ENCODE measurements around the gene RADIL. TPM values are rescaled to one million over a fixed set of nuclear protein-coding genes. Genes with fewer than 3 reads are reported as not detected.

Gene RADIL
- total and polyA plus RNA-seq, 2 donors (not counting 1 experiment from before 2014, with no cell fraction given), result not detected

GRCh38 chr7:4791738-4792536 lies 91.6 kb downstream of the RADIL start:
- TF ChIP-seq CTCF (IDR thresholded peaks at IDR 0.05) (peak; percentile 79), EZH2 (IDR thresholded peaks at IDR 0.05; ENCODE audit: borderline replicate concordance, insufficient read depth, low read depth, low read length, poor library complexity, severe bottlenecking) (no peak)
- ATAC-seq (ENCODE audit: low read depth) (peak; percentile 94), DNase-seq (peak; percentile 87)
- peaks cover 2% of the 10 kb centered on the region for H3K4me1 Mint-ChIP-seq
- peak overlapping the region in 4 of 5 experiments; percentile 47 to 63 (median 61) for H3K4me3 ChIP-seq (ENCODE audit: control extremely low read depth in 1 of 5, extremely low read depth in 1 of 5, insufficient read depth in 1 of 5, low read depth in 2 of 5, low read length in 4 of 5)
- peaks cover 0 to 9% of the 10 kb centered on the region in 2 donors for H3K4me1 ChIP-seq (ENCODE audit: control insufficient read depth in 2 of 2, insufficient read depth in 2 of 2, low read length in 2 of 2)
- peak overlapping the region; percentile 93 for H3K4me2 ChIP-seq (replicated peaks; ENCODE audit: low read depth, low read length, poor library complexity, severe bottlenecking)
- H3K27me3 Mint-ChIP-seq, result no peaks in the 10 kb centered on the region
- intact Hi-C loops (cut with micrococcal nuclease), result loop anchor here (1.0 to 10.0 kb wide), 4 partner anchors 17 to 400 kb away; partner anchors contain the start of genes AP5Z1 and WIPI2
- peaks cover 0 to 14% (median 0%) of the 10 kb centered on the region in 3 donors for H3K9me3 ChIP-seq (ENCODE audit: control extremely low read depth in 1 of 3, control insufficient read depth in 2 of 3, insufficient read depth in 1 of 3, low read length in 2 of 3)
- 54% methylated on average over 41 of the region's 50 CpGs for WGBS (ENCODE audit: insufficient coverage)
- H3K27ac Mint-ChIP-seq, result no peak overlapping the region
- H3K9me3 Mint-ChIP-seq (ENCODE audit: insufficient read depth), result no peaks in the 10 kb centered on the region
- peak overlapping the region; percentile 68 for H3K9ac ChIP-seq (ENCODE audit: low read length)
- H3K4me3 Mint-ChIP-seq, result peak overlapping the region; percentile 61
- no peak overlapping the region for H3K27ac ChIP-seq (ENCODE audit: low read length in 2 of 2)
- peak overlapping the region; percentile 60 for H2AFZ ChIP-seq (ENCODE audit: insufficient read depth, low read depth, low read length, poor library complexity, severe bottlenecking)
- H4K20me1 ChIP-seq (ENCODE audit: control insufficient read depth, insufficient read depth, low read length, poor library complexity, severe bottlenecking), result no peaks in the 10 kb centered on the region
- POLR2A ChIA-PET, result interaction anchor here (0.7 to 2.1 kb wide), 2 partner anchors 17 to 108 kb away, joined by 4 to 9 read pairs; partner anchors contain the start of gene AP5Z1
- H3K79me2 ChIP-seq (ENCODE audit: control insufficient read depth, insufficient read depth, low read length), result no peaks in the 10 kb centered on the region
- no peaks in the 10 kb centered on the region for H3K27me3 ChIP-seq (replicated peaks in 1 of 4; ENCODE audit: control extremely low read depth in 1 of 4, control insufficient read depth in 3 of 4, insufficient read depth in 4 of 4, low read length in 3 of 4)
- CTCF ChIA-PET, result interaction anchor here (0.6 to 2.8 kb wide), 10 partner anchors 16 to 1435 kb away, joined by 3 to 14 read pairs (median 5); partner anchors contain the start of gene AP5Z1
- peaks cover 0 to 38% of the 10 kb centered on the region in 2 experiments for H3K36me3 ChIP-seq (replicated peaks in 1 of 2; ENCODE audit: control extremely low read depth in 1 of 2, control insufficient read depth in 1 of 2, extremely low read depth in 1 of 2, insufficient read depth in 2 of 2, low read length in 1 of 2)
